ENCODE measurements around the gene DIP2C. TPM values are rescaled to one million over a fixed set of nuclear protein-coding genes. Genes with fewer than 3 reads are reported as not detected.
"Not testable (repeated sequence)": the region's sequence is repeated elsewhere in the genome, so short reads cannot be mapped to it uniquely, and the experiment has no call there.

DIP2C gene
- total RNA-seq, 3 donors from 2014 or later, result 8.0 to 72.0 (median 8.5) TPM

GRCh38 chr10:707861-708260 lies 18.4 kb upstream of the DIP2C start:
- no peak for ATAC-seq
- DNase-seq, result no peak
- Histone ChIP-seq H3K9me3 (no peaks in the 10 kb centered on the region), H3K4me1 (ENCODE audit: low read depth) (no peaks in the 10 kb centered on the region), H3K36me3 (ENCODE audit: low read depth) (no peaks in the 10 kb centered on the region), H3K4me3 (no peak overlapping the region)
- intact Hi-C loops (cut with DNase I, micrococcal nuclease), result no loop called here
- no peak for TF ChIP-seq CTCF (IDR thresholded peaks at IDR 0.05)

- intact Hi-C loops (cut with DNase I, micrococcal nuclease), result no loop called here
- DNase-seq (no peak), ATAC-seq (no peak)
- Histone ChIP-seq H3K4me3 (no peak overlapping the region), H3K9me3 (no peaks in the 10 kb centered on the region), H3K36me3 (ENCODE audit: low read depth) (no peaks in the 10 kb centered on the region), H3K4me1 (ENCODE audit: low read depth) (no peaks in the 10 kb centered on the region)
- TF ChIP-seq CTCF (IDR thresholded peaks at IDR 0.05), result no peak
These were observed 18.0 kb upstream of the DIP2C start for GRCh38 chr10:707456-707855.

- Histone ChIP-seq H3K36me3 (ENCODE audit: low read depth) (no peaks in the 10 kb centered on the region), H3K4me3 (no peak overlapping the region), H3K9me3 (no peaks in the 10 kb centered on the region), H3K4me1 (ENCODE audit: low read depth) (no peaks in the 10 kb centered on the region)
- DNase-seq (no peak), ATAC-seq (no peak)
- intact Hi-C loops (cut with DNase I, micrococcal nuclease), result no loop called here
- TF ChIP-seq CTCF (IDR thresholded peaks at IDR 0.05), result no peak
These were observed 13.7 kb upstream of the DIP2C start for GRCh38 chr10:703118-703517.

GRCh38 chr10:700183-700582 lies 10.7 kb upstream of the DIP2C start:
- ATAC-seq; intact Hi-C loops (cut with DNase I, micrococcal nuclease): not testable (repeated sequence)

GRCh38 chr10:697097-697875 lies 7.8 kb upstream of the DIP2C start:
- ATAC-seq (no peak), DNase-seq (no peak)
- H3K4me1 ChIP-seq (ENCODE audit: low read depth), result no peaks in the 10 kb centered on the region
- intact Hi-C loops (cut with DNase I, micrococcal nuclease), result no loop called here
- no peak for TF ChIP-seq CTCF (IDR thresholded peaks at IDR 0.05)
- no peaks in the 10 kb centered on the region for H3K36me3 ChIP-seq (ENCODE audit: low read depth)
- no peaks in the 10 kb centered on the region for H3K9me3 ChIP-seq
- H3K4me3 ChIP-seq, result no peak overlapping the region

More at GRCh38 chr10:700183-700582, 10.7 kb upstream of the DIP2C start:
- DNase-seq; H3K4me1 ChIP-seq (ENCODE audit: low read depth); H3K4me3 ChIP-seq; H3K9me3 ChIP-seq; H3K36me3 ChIP-seq (ENCODE audit: low read depth): not testable (repeated sequence)

- no peak for ATAC-seq
- no peak for TF ChIP-seq CTCF (IDR thresholded peaks at IDR 0.05)
These were observed 5.9 kb upstream of the DIP2C start for GRCh38 chr10:695396-695795.

More at GRCh38 chr10:695396-695795, 5.9 kb upstream of the DIP2C start:
- H3K4me1 ChIP-seq (ENCODE audit: low read depth), result no peaks in the 10 kb centered on the region
- DNase-seq, result no peak
- intact Hi-C loops (cut with DNase I, micrococcal nuclease), result no loop called here
- H3K36me3 ChIP-seq (ENCODE audit: low read depth), result no peaks in the 10 kb centered on the region
- H3K9me3 ChIP-seq, result no peaks in the 10 kb centered on the region
- H3K4me3 ChIP-seq, result no peak overlapping the region

Measured in mucosa of descending colon (tissue), 3 donors.